Suprapubic skin (tissue), 4 donors: ENCODE measurements around the gene RAVER2.

Experiments used
- EP300 ChIP-seq: sonication (generic); formaldehyde crosslinking; IDR thresholded peaks from one replicate; pipeline ENCODE4 v1.6.1; 2017; ENCODE audit warnings: antibody characterized with exemption
- POLR2A ChIP-seq, 2 donors: fragments of 450-650 bp; IDR thresholded peaks; one replicate each; pipeline ENCODE4 v1.6.1; 2017; ENCODE audit warnings: antibody characterized with exemption in 2 of 2, mild to moderate bottlenecking in 2 of 2, moderate library complexity in 2 of 2
- POLR2AphosphoS5 ChIP-seq, 3 donors: sonication (generic); formaldehyde crosslinking; IDR thresholded peaks; one replicate each; pipeline ENCODE4 v1.6.1; 2017; ENCODE audit warnings: antibody characterized with exemption in 3 of 3
- TF ChIP-seq, protein P1 (sequence below), 2 donors: fragments of 200-600 bp in 1 of 2; fragments of 450-650 bp in 1 of 2; sonication (generic) in 1 of 2; IDR thresholded peaks; one replicate each; pipeline ENCODE4 v1.5.1; 2016 to 2019; ENCODE audit warnings: antibody characterized with exemption in 2 of 2, mild to moderate bottlenecking in 1 of 2, moderate library complexity in 1 of 2

DNA sequence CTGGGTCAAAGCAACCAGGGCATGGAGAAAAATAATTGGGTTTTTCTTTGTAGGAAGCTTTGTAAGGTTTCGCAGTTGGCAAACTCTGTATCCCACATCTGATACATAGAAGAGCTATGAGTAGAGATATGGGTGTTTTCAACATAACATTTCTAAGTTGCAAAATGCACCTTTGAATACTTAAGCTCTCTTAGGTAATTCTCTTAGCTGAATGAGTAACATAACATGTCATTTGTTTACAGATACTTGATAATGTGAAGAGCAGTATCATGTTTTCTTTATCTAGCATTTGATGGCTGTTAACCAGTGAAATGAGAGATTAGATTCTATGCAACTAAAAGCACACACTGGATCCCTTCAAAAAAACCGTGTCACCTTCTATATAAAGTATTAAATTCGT is 21.6 kb downstream of the RAVER2 start:
- TF ChIP-seq POLR2A (IDR thresholded peaks at IDR 0.05) = no peak
- TF ChIP-seq, protein P1, sequence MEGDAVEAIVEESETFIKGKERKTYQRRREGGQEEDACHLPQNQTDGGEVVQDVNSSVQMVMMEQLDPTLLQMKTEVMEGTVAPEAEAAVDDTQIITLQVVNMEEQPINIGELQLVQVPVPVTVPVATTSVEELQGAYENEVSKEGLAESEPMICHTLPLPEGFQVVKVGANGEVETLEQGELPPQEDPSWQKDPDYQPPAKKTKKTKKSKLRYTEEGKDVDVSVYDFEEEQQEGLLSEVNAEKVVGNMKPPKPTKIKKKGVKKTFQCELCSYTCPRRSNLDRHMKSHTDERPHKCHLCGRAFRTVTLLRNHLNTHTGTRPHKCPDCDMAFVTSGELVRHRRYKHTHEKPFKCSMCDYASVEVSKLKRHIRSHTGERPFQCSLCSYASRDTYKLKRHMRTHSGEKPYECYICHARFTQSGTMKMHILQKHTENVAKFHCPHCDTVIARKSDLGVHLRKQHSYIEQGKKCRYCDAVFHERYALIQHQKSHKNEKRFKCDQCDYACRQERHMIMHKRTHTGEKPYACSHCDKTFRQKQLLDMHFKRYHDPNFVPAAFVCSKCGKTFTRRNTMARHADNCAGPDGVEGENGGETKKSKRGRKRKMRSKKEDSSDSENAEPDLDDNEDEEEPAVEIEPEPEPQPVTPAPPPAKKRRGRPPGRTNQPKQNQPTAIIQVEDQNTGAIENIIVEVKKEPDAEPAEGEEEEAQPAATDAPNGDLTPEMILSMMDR (IDR thresholded peaks at IDR 0.05) = no peak
- TF ChIP-seq POLR2AphosphoS5 (IDR thresholded peaks at IDR 0.05) = no peak
- TF ChIP-seq EP300 = no peak
